Measurements from ENCODE around the gene CDK9.
"Not testable (repeated sequence)": the region's sequence is repeated elsewhere in the genome, so short reads cannot be mapped to it uniquely, and the experiment has no call there.

Gene CDK9

DNA sequence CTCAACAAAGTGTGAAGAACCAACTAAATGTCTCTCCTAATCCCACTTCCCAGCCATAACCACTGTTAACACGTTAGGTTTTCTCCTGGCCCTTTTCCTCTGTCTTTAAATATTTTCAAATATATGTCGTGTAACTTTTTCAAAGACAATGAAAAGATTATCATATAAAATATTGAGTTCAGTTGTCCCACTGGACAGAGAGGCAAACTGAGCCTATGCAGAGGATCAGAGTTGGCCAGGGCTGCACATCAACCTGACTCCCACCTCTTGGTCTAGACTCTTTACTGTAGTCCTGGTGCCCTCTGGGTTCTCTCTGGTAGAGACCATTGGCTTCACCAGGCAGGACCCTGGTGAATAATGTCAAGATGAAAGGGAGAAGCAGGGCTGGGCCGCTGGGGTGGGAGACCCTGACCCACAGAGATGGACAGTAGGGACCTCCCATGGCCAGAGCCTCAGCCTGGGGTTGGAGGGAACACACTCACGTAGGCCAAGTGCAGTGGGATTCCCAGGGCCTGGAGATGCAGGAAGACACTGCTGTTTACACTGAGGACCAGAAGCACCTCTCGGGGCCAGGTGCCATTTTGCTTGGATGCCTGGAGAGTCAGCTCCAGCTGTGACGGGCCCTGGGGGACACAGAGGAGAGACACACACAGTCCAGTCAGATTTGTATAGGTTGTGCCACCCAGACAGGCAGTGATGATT lies 43.5 kb downstream of the CDK9 start:
- Histone ChIP-seq H2AFZ (no peak overlapping the region), H3K4me3 (ENCODE audit: low read depth, low read length) (no peak overlapping the region), H3K4me2 (ENCODE audit: low read length) (no peak overlapping the region), H3K27me3 (ENCODE audit: control insufficient read depth, insufficient read depth, low read length) (no peaks in the 10 kb centered on the region), H3K27ac (no peak overlapping the region), H3K9ac (no peak overlapping the region), H3K4me1 (no peaks in the 10 kb centered on the region), H3K79me2 (no peaks in the 10 kb centered on the region), H3K36me3 (ENCODE audit: control insufficient read depth, insufficient read depth, low read length) (no peaks in the 10 kb centered on the region), H3K9me3 (ENCODE audit: control insufficient read depth, low read length) (no peaks in the 10 kb centered on the region)
- TF ChIP-seq, protein P1, sequence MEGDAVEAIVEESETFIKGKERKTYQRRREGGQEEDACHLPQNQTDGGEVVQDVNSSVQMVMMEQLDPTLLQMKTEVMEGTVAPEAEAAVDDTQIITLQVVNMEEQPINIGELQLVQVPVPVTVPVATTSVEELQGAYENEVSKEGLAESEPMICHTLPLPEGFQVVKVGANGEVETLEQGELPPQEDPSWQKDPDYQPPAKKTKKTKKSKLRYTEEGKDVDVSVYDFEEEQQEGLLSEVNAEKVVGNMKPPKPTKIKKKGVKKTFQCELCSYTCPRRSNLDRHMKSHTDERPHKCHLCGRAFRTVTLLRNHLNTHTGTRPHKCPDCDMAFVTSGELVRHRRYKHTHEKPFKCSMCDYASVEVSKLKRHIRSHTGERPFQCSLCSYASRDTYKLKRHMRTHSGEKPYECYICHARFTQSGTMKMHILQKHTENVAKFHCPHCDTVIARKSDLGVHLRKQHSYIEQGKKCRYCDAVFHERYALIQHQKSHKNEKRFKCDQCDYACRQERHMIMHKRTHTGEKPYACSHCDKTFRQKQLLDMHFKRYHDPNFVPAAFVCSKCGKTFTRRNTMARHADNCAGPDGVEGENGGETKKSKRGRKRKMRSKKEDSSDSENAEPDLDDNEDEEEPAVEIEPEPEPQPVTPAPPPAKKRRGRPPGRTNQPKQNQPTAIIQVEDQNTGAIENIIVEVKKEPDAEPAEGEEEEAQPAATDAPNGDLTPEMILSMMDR (IDR thresholded peaks at IDR 0.05) = no peak

DNA sequence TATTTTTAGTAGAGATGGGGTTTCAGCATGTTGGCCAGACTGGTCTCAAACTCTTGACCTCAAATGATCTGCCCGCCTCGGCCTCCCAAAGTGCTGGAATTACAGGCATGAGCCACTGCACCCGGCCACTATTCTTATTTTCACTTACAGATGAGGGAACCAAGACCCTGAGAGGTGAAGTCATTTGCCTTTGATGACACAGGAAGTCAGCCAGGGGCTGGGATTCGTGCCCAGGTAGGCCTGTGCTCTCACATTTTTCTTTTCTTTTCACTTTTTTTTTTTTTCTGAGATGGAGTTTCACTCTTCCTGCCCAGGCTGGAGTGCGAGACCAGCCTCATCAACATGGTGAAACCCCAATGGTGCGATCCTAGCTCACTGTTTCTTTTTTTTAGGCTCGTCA lies 46.4 kb downstream of the CDK9 start:
- Histone ChIP-seq H2AFZ (no peak overlapping the region), H3K36me3 (ENCODE audit: control insufficient read depth, insufficient read depth, low read length) (no peaks in the 10 kb centered on the region), H3K4me3 (ENCODE audit: low read depth, low read length) (no peak overlapping the region), H3K9me3 (ENCODE audit: control insufficient read depth, low read length) (no peaks in the 10 kb centered on the region), H3K4me2 (ENCODE audit: low read length) (no peak overlapping the region), H3K4me1 (no peaks in the 10 kb centered on the region), H3K79me2 (no peaks in the 10 kb centered on the region), H3K27me3 (ENCODE audit: control insufficient read depth, insufficient read depth, low read length) (no peaks in the 10 kb centered on the region), H3K9ac (no peak overlapping the region), H3K27ac (no peak overlapping the region)
- TF ChIP-seq, protein P1 (IDR thresholded peaks at IDR 0.05) = no peak

DNA sequence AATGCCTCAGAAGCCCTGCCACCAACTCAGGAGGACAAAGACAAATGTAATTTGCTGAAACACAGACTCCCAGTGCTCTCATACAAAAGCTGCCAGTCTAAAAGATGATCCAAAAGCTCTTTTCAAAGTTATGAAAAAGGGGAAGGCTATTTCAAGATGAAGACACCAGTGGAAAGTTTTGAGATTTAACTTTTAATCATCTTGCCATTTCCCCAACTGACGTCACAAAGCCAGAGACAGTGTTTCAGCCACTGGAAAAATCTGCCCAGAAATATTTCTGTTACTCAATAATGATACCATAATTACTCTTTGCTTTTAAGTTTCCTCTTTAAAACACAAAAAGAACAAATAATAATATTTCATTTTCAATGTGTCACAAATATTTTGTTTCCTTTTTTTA lies 47.7 kb downstream of the CDK9 start:
- H3K4me1 ChIP-seq = no peaks in the 10 kb centered on the region
- no peak overlapping the region for H3K9ac ChIP-seq
- H3K9me3 ChIP-seq (ENCODE audit: control insufficient read depth, low read length) = no peaks in the 10 kb centered on the region
- no peak overlapping the region for H3K4me3 ChIP-seq (ENCODE audit: low read depth, low read length)
- no peak overlapping the region for H3K27ac ChIP-seq
- H3K4me2 ChIP-seq (ENCODE audit: low read length) = no peak overlapping the region
- H3K36me3 ChIP-seq (ENCODE audit: control insufficient read depth, insufficient read depth, low read length) = no peaks in the 10 kb centered on the region
- TF ChIP-seq, protein P1 (IDR thresholded peaks at IDR 0.05) = no peak
- no peaks in the 10 kb centered on the region for H3K79me2 ChIP-seq
- H3K27me3 ChIP-seq (ENCODE audit: control insufficient read depth, insufficient read depth, low read length) = no peaks in the 10 kb centered on the region
- H2AFZ ChIP-seq = no peak overlapping the region

DNA sequence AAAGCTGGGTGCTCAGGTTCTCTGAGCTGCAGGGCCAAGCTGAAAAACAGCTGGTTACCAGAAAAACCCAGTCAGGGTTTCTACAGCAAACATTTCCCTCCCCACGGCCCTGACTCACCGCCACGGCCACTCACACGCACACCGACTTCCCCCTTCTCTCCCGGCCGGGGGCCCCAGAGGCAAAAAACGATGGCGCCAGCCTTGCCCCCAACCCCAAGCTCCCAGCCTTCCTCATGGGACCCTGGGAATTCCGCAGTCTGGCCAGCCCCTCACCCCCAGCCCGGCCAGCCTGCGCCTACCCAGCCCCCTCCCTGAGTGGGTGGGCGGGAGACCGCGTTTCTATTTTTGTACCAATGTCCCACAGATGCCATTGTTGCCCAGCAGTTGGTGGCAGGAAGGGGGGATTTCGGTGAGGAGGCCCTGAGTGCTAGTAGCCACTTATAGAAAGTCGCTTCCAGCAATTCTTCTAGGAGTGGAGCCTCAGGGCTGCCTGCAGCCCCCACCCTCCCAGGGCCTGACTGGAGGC lies 50.2 kb downstream of the CDK9 start:
- H3K36me3 ChIP-seq (ENCODE audit: control insufficient read depth, insufficient read depth, low read length) = no peaks in the 10 kb centered on the region
- H3K9ac ChIP-seq = no peak overlapping the region
- H3K4me1 ChIP-seq = no peaks in the 10 kb centered on the region
- H3K9me3 ChIP-seq (ENCODE audit: control insufficient read depth, low read length) = no peaks in the 10 kb centered on the region
- H2AFZ ChIP-seq = no peak overlapping the region
- H3K4me2 ChIP-seq (ENCODE audit: low read length) = no peak overlapping the region
- no peaks in the 10 kb centered on the region for H3K27me3 ChIP-seq (ENCODE audit: control insufficient read depth, insufficient read depth, low read length)
- no peaks in the 10 kb centered on the region for H3K79me2 ChIP-seq
- no peak overlapping the region for H3K4me3 ChIP-seq (ENCODE audit: low read depth, low read length)
- H3K27ac ChIP-seq = peak overlapping the region; percentile 49
- TF ChIP-seq, protein P1 (IDR thresholded peaks at IDR 0.05) = no peak

DNA sequence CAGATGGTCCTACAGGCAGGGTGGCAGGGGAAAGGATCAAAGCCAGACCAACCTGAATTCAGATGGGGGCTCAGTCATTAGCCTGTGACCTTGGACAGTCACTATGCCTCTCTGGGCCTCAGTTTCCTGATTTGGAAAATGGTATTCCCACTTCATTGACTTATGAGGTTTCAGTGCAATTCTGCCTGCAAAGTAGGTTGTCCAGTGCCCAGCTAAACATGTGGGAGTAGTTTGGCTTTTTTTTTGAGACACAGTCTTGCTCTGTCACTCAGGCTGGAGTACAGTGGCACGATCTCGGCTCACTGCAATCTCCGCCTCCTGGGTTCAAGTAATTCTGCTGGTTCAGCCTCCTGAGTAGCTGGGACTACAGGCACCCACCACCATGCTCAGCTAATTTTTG lies 50.7 kb downstream of the CDK9 start:
- not testable (repeated sequence) for H3K4me3 ChIP-seq (ENCODE audit: low read depth, low read length); H3K27ac ChIP-seq; H2AFZ ChIP-seq; H3K27me3 ChIP-seq (ENCODE audit: control insufficient read depth, insufficient read depth, low read length); H3K4me2 ChIP-seq (ENCODE audit: low read length); H3K9me3 ChIP-seq (ENCODE audit: control insufficient read depth, low read length); H3K36me3 ChIP-seq (ENCODE audit: control insufficient read depth, insufficient read depth, low read length); H3K79me2 ChIP-seq; H3K9ac ChIP-seq; H3K4me1 ChIP-seq
